AG09309 (cell line): Measurements from ENCODE around the gene RBMS3.

ENCODE experiments used
- DNase-seq: peaks from one replicate; pipeline ENCODE4 v3.0.0-alpha.2; 2010; ENCODE audit warnings: low read depth
- H3K4me3 ChIP-seq: 2 replicates; pipeline ENCODE4 v1.5.1; 2011; ENCODE audit warnings: mild to moderate bottlenecking, low read depth, low read length, moderate library complexity; ENCODE audit not compliant: control insufficient read depth
- CTCF ChIP-seq: IDR thresholded peaks from 2 replicates; pipeline ENCODE4 v1.5.1; 2011; ENCODE audit warnings: mild to moderate bottlenecking, low read depth, low read length, inconsistent platforms; ENCODE audit not compliant: insufficient read depth, control insufficient read depth; ENCODE audit errors: missing control alignments

RBMS3 gene

GRCh38 chr3:29583861-29584260 is 303.0 kb downstream of the RBMS3 start:
- no peak for TF ChIP-seq CTCF
- no peak for DNase-seq
- H3K4me3 ChIP-seq = no peak overlapping the region

GRCh38 chr3:29585368-29585767 is 304.5 kb downstream of the RBMS3 start:
- no peak for DNase-seq
- no peak overlapping the region for H3K4me3 ChIP-seq
- no peak for TF ChIP-seq CTCF

- no peak for DNase-seq
- no peak overlapping the region for H3K4me3 ChIP-seq
- no peak for TF ChIP-seq CTCF
Observed at GRCh38 chr3:29587340-29587739, 306.5 kb downstream of the RBMS3 start.

GRCh38 chr3:29590012-29590411 is 309.1 kb downstream of the RBMS3 start:
- no peak overlapping the region for H3K4me3 ChIP-seq
- TF ChIP-seq CTCF = no peak
- no peak for DNase-seq

- no peak for TF ChIP-seq CTCF
- no peak for DNase-seq
Observed at GRCh38 chr3:29590461-29590860, 309.6 kb downstream of the RBMS3 start.

GRCh38 chr3:29591579-29591978 is 310.7 kb downstream of the RBMS3 start:
- TF ChIP-seq CTCF = no peak
- no peak overlapping the region for H3K4me3 ChIP-seq
- DNase-seq = no peak

More at GRCh38 chr3:29590461-29590860, 309.6 kb downstream of the RBMS3 start:
- no peak overlapping the region for H3K4me3 ChIP-seq

- H3K4me3 ChIP-seq = no peak overlapping the region
- no peak for DNase-seq
- TF ChIP-seq CTCF = no peak
Observed at GRCh38 chr3:29593802-29594201, 312.9 kb downstream of the RBMS3 start.
